Fibroblast of the aortic adventitia (primary cell): ENCODE measurements around the gene OBSCN. TPM values are rescaled to one million over a fixed set of nuclear protein-coding genes. Genes with fewer than 3 reads are reported as not detected.
"Not testable (repeated sequence)": the region's sequence is repeated elsewhere in the genome, so short reads cannot be mapped to it uniquely, and the experiment has no call there.

Experiments
- DNase-seq: peaks from one replicate; pipeline ENCODE4 v3.0.0-alpha.2; 2010; ENCODE audit warnings: low read depth
- H3K4me3 ChIP-seq: 2 replicates; pipeline ENCODE4 v1.5.1; 2011; ENCODE audit warnings: low read depth, mild to moderate bottlenecking, control low read depth, low read length, moderate library complexity
- CTCF ChIP-seq: IDR thresholded peaks from 2 replicates; pipeline ENCODE4 v1.5.1; 2011; ENCODE audit warnings: mild to moderate bottlenecking, low read length, control low read depth, inconsistent platforms; ENCODE audit not compliant: insufficient read depth
- total RNA-seq: library from RNA; depleted of rRNA; stranded (reverse); fragments of >200 nt; gene quantifications from 2 replicates; pipeline ENCODE4 v1.2.3, GENCODE V29; 2012; ENCODE audit warnings: low replicate concordance

OBSCN gene
- total RNA-seq, 1 donor = 0.99 TPM

- DNase-seq = no peak
- TF ChIP-seq CTCF = no peak
- no peak overlapping the region for H3K4me3 ChIP-seq
These were observed 12.3 kb downstream of the OBSCN start for GRCh38 chr1:228219962-228220780.

- H3K4me3 ChIP-seq, DNase-seq: not testable (repeated sequence)
These were observed 13.3 kb downstream of the OBSCN start for GRCh38 chr1:228221097-228221496.

GRCh38 chr1:228222548-228222947, 14.7 kb downstream of the OBSCN start:
- DNase-seq = no peak
- TF ChIP-seq CTCF = no peak
- H3K4me3 ChIP-seq = no peak overlapping the region

GRCh38 chr1:228224198-228225164, 16.6 kb downstream of the OBSCN start:
- no peak overlapping the region for H3K4me3 ChIP-seq
- no peak for TF ChIP-seq CTCF
- DNase-seq = no peak

DNA sequence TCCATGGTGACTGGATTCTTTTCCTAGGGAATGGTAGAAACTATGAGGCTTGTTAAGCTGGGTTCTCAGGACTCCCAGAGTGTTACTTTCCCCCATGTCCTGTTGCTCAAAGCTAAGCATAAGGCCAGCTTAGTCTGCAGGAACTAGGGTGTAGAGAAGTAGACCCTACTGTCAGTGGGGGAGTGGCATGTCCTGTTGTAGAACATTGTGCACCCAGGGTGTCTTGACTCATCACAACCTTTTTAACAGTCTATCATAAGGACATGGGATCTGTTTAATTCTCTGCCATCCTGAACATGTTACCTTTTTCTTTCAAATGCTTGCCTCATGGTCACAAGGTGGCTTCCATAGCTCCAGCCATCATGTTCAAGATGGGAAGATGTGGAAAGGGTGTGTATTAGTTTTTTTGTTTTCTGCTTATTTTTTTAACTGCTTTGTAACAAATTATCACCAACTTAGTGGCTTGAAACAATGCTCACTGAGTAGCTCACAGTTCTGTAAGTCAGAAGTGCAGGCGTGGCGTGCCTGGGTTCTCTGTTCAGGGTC, 17.4 kb downstream of the OBSCN start:
- no peak for DNase-seq
- no peak overlapping the region for H3K4me3 ChIP-seq
- no peak for TF ChIP-seq CTCF

DNA sequence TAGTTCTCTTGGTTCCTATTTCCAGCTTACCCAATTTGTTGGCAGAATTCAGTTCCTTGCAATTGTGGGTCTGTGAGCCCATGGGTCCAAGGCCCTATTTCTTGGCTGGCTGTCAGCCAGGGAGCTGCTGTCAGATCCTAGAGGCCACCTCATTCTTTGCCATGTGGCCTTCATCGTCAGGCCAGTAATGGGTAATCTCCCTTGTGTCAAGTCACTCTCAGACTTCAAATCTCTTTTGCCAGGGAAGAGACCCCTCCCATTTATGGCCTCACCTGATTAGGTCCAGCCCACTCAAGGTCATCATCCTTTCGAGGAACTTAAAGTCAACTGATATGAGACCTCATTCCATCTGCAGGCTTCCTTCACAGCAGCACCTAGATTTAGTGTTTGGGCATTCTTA, 17.9 kb downstream of the OBSCN start:
- no peak for DNase-seq
- no peak overlapping the region for H3K4me3 ChIP-seq
- no peak for TF ChIP-seq CTCF
